T-helper 2 cell treated with Interferon-gamma antibody and Interleukin-4, amounts not matched to agents 5 μg/mL and 100 μg/mL, for 36 hours (primary cell): ENCODE data around the gene TRAPPC14.
"Not testable (repeated sequence)": the region's sequence is repeated elsewhere in the genome, so short reads cannot be mapped to it uniquely, and the experiment has no call there.

Experiments used
- DNase-seq: peaks from one replicate; pipeline ENCODE4 v3.0.0; 2021; ENCODE audit warnings: low spot score
- H3K27ac Mint-ChIP-seq: one replicate; pipeline ENCODE4 v1.8.0; 2021; ENCODE audit warnings: mild to moderate bottlenecking, mixed read lengths
- H3K27me3 Mint-ChIP-seq: one replicate; pipeline ENCODE4 v1.8.0; 2021; ENCODE audit warnings: low read depth, mixed read lengths
- H3K36me3 Mint-ChIP-seq: one replicate; pipeline ENCODE4 v1.8.0; 2021; ENCODE audit warnings: low read depth, mixed read lengths
- H3K4me1 Mint-ChIP-seq: one replicate; pipeline ENCODE4 v1.8.0; 2021; ENCODE audit warnings: low read depth, mixed read lengths
- H3K4me3 Mint-ChIP-seq: one replicate; pipeline ENCODE4 v1.8.0; 2022; ENCODE audit warnings: mild to moderate bottlenecking, moderate library complexity, mixed read lengths
- H3K9me3 Mint-ChIP-seq: one replicate; pipeline ENCODE4 v1.8.0; 2021; ENCODE audit warnings: mixed read lengths

The TRAPPC14 gene

GRCh38 chr7:100153708-100154535, 4.6 kb downstream of the TRAPPC14 start:
- H3K4me1 Mint-ChIP-seq = peaks cover 29% of the 10 kb centered on the region
- H3K4me3 Mint-ChIP-seq = no peak overlapping the region
- H3K27ac Mint-ChIP-seq = no peak overlapping the region

GRCh38 chr7:100152937-100153666, 5.4 kb downstream of the TRAPPC14 start:
- no peak overlapping the region for H3K4me3 Mint-ChIP-seq
- no peaks in the 10 kb centered on the region for H3K27me3 Mint-ChIP-seq
- no peak for DNase-seq
- H3K36me3 Mint-ChIP-seq = peaks cover 53% of the 10 kb centered on the region
- H3K9me3 Mint-ChIP-seq = no peaks in the 10 kb centered on the region
- H3K4me1 Mint-ChIP-seq = peaks cover 35% of the 10 kb centered on the region
- no peak overlapping the region for H3K27ac Mint-ChIP-seq

More at GRCh38 chr7:100153708-100154535, 4.6 kb downstream of the TRAPPC14 start:
- Mint-ChIP-seq H3K36me3 (peaks cover 49% of the 10 kb centered on the region), H3K27me3 (no peaks in the 10 kb centered on the region), H3K9me3 (no peaks in the 10 kb centered on the region)
- no peak for DNase-seq

GRCh38 chr7:100152404-100152803, 6.1 kb downstream of the TRAPPC14 start:
- Mint-ChIP-seq H3K36me3 (peaks cover 49% of the 10 kb centered on the region), H3K27ac (peak overlapping the region; percentile 37), H3K4me1 (peaks cover 32% of the 10 kb centered on the region), H3K27me3 (no peaks in the 10 kb centered on the region), H3K4me3 (no peak overlapping the region), H3K9me3 (no peaks in the 10 kb centered on the region)
- DNase-seq = no peak

GRCh38 chr7:100148559-100149328, 9.8 kb downstream of the TRAPPC14 start, which contains the start of gene LAMTOR4:
LAMTOR4 (plus strand) TSS chr7:100148918; CDS start chr7:100148973, 55 bp downstream.
- DNase-seq = peak; percentile 99
- H3K27me3 Mint-ChIP-seq = no peaks in the 10 kb centered on the region

GRCh38 chr7:100148225-100148558, 10.3 kb downstream of the TRAPPC14 start:
- Mint-ChIP-seq H3K36me3 (peaks cover 23% of the 10 kb centered on the region), H3K27ac (peak overlapping the region; percentile 98), H3K4me1 (peaks cover 30% of the 10 kb centered on the region)

More at GRCh38 chr7:100148559-100149328, 9.8 kb downstream of the TRAPPC14 start, which contains the start of gene LAMTOR4:
- peaks cover 30% of the 10 kb centered on the region for H3K4me1 Mint-ChIP-seq
- H3K27ac Mint-ChIP-seq = peak within 1 kb of the TSS; percentile 98
- H3K4me3 Mint-ChIP-seq = peak within 1 kb of the TSS; percentile 99
- no peaks in the 10 kb centered on the region for H3K9me3 Mint-ChIP-seq
- peaks cover 27% of the 10 kb centered on the region for H3K36me3 Mint-ChIP-seq

GRCh38 chr7:100147278-100147677, 11.2 kb downstream of the TRAPPC14 start:
- no peak for DNase-seq
- no peak overlapping the region for H3K27ac Mint-ChIP-seq
- H3K9me3 Mint-ChIP-seq = no peaks in the 10 kb centered on the region
- H3K4me3 Mint-ChIP-seq = no peak overlapping the region
- H3K36me3 Mint-ChIP-seq = peaks cover 19% of the 10 kb centered on the region
- peaks cover 24% of the 10 kb centered on the region for H3K4me1 Mint-ChIP-seq
- H3K27me3 Mint-ChIP-seq = no peaks in the 10 kb centered on the region

More at GRCh38 chr7:100148225-100148558, 10.3 kb downstream of the TRAPPC14 start:
- peak overlapping the region; percentile 99 for H3K4me3 Mint-ChIP-seq
- no peaks in the 10 kb centered on the region for H3K27me3 Mint-ChIP-seq
- H3K9me3 Mint-ChIP-seq = no peaks in the 10 kb centered on the region
- DNase-seq = no peak

- not testable (repeated sequence) for H3K4me3 Mint-ChIP-seq
Observed at GRCh38 chr7:100146350-100146749, 12.2 kb downstream of the TRAPPC14 start.

GRCh38 chr7:100142461-100142860, 16.1 kb downstream of the TRAPPC14 start:
- Mint-ChIP-seq H3K9me3 (no peaks in the 10 kb centered on the region), H3K27me3 (no peaks in the 10 kb centered on the region), H3K27ac (no peak overlapping the region), H3K4me1 (peaks cover 18% of the 10 kb centered on the region), H3K36me3 (no peaks in the 10 kb centered on the region), H3K4me3 (no peak overlapping the region)
- no peak for DNase-seq

More at GRCh38 chr7:100146350-100146749, 12.2 kb downstream of the TRAPPC14 start:
- not testable (repeated sequence) for DNase-seq, H3K27me3 Mint-ChIP-seq, H3K27ac Mint-ChIP-seq, H3K9me3 Mint-ChIP-seq
- peaks cover 22% of the 10 kb centered on the region for H3K4me1 Mint-ChIP-seq
- H3K36me3 Mint-ChIP-seq = peaks cover 12% of the 10 kb centered on the region

GRCh38 chr7:100141555-100141949, 17.0 kb downstream of the TRAPPC14 start:
- Mint-ChIP-seq H3K27ac (peak overlapping the region; percentile 34), H3K4me3 (no peak overlapping the region), H3K27me3 (no peaks in the 10 kb centered on the region), H3K36me3 (no peaks in the 10 kb centered on the region), H3K9me3 (no peaks in the 10 kb centered on the region), H3K4me1 (peaks cover 18% of the 10 kb centered on the region)
- DNase-seq = no peak

GRCh38 chr7:100137851-100138760, 20.4 kb downstream of the TRAPPC14 start:
- Mint-ChIP-seq H3K36me3 (no peaks in the 10 kb centered on the region), H3K4me1 (peaks cover 16% of the 10 kb centered on the region), H3K27me3 (peaks cover 2% of the 10 kb centered on the region), H3K9me3 (no peaks in the 10 kb centered on the region), H3K27ac (peak overlapping the region; percentile 56), H3K4me3 (no peak overlapping the region)
- no peak for DNase-seq

- peak; percentile 54 for DNase-seq
- Mint-ChIP-seq H3K4me1 (peaks cover 10% of the 10 kb centered on the region), H3K36me3 (no peaks in the 10 kb centered on the region), H3K27me3 (peaks cover 2% of the 10 kb centered on the region), H3K4me3 (no peak overlapping the region), H3K9me3 (no peaks in the 10 kb centered on the region), H3K27ac (no peak overlapping the region)
Observed at GRCh38 chr7:100132697-100133151, 25.8 kb downstream of the TRAPPC14 start.

GRCh38 chr7:100132126-100132525, 26.4 kb downstream of the TRAPPC14 start:
- no peaks in the 10 kb centered on the region for H3K9me3 Mint-ChIP-seq
- H3K4me1 Mint-ChIP-seq = peaks cover 8% of the 10 kb centered on the region
- H3K27ac Mint-ChIP-seq = no peak overlapping the region
- H3K27me3 Mint-ChIP-seq = peaks cover 2% of the 10 kb centered on the region
- no peak overlapping the region for H3K4me3 Mint-ChIP-seq
- DNase-seq = no peak
- H3K36me3 Mint-ChIP-seq = no peaks in the 10 kb centered on the region
